GM12878 (cell line): ENCODE results near the gene MYMK. TPM values are rescaled to one million over a fixed set of nuclear protein-coding genes. Genes with fewer than 3 reads are reported as not detected.

ENCODE experiments used
- ATAC-seq: fragments of 200-7000 bp; cut with Tn5 transposase; 3 replicates; pipeline ENCODE4 v1.9.1; 2020; ENCODE audit warnings: mild to moderate bottlenecking, moderate library complexity
- BruUV-seq: library from RNA; stranded (reverse); fragments of 400-500 nt; replicated peaks from 2 replicates; lab custom pipeline; 2021; lab: Mats Ljungman, UMichigan
- CTCF ChIA-PET: fragments of 300-600 bp; sonication (Branson Sonifier 250); formaldehyde crosslinking; extraction: SDS; loops from one replicate; lab custom pipeline; 2021; ENCODE audit warnings: inconsistent platforms; lab: Yijun Ruan, JAX
- POLR2A ChIA-PET: fragments of 350-600 bp; formaldehyde crosslinking; extraction: SDS; loops from one replicate; lab custom pipeline; 2021; ENCODE audit warnings: inconsistent platforms; lab: Charles Lee
- RAD21 ChIA-PET: fragments of 300-600 bp; sonication (Branson Sonifier 250); formaldehyde crosslinking; loops from one replicate; lab custom pipeline; 2023; ENCODE audit warnings: antibody characterized with exemption; ENCODE audit not compliant: unreplicated experiment; lab: Charles Lee
- SMC1A ChIA-PET: fragments of 300-600 bp; sonication (Branson Sonifier 250); formaldehyde crosslinking; loops from one replicate; lab custom pipeline; 2023; ENCODE audit not compliant: unreplicated experiment, uncharacterized antibody; lab: Charles Lee
- DNase-seq: peaks from one replicate; pipeline ENCODE4 v3.0.0-alpha.2; 2011; ENCODE audit warnings: low read depth, low spot score
- FAIRE-seq: peaks from 3 replicates; lab custom pipeline; 2011; peaks lifted over from hg19 to GRCh38; lab: Jason Lieb, UNC
- H2AFZ ChIP-seq: 2 replicates; pipeline ENCODE4 v1.6.0; 2011; ENCODE audit warnings: low read depth, low read length, control low read depth; ENCODE audit not compliant: control insufficient read depth
- H3K27ac ChIP-seq: 2 replicates; pipeline ENCODE4 v1.5.1; 2011; ENCODE audit warnings: control low read depth; ENCODE audit not compliant: control insufficient read depth, insufficient read depth
- H3K27me3 ChIP-seq, 2 experiments: replicated peaks in 1 of 2; 2 replicates each; pipeline versions ENCODE4 v1.6.0 to v1.6.1; 2011; ENCODE audit warnings: low read length in 1 of 2; ENCODE audit not compliant: control insufficient read depth in 2 of 2, insufficient read depth in 2 of 2
- H3K36me3 ChIP-seq, 2 experiments: 2 replicates each; pipeline ENCODE4 v1.5.1; 2011; ENCODE audit warnings: low read length in 1 of 2; ENCODE audit not compliant: control insufficient read depth in 2 of 2, insufficient read depth in 2 of 2
- H3K4me1 ChIP-seq: 2 replicates; pipeline ENCODE4 v1.6.1; 2011; ENCODE audit warnings: mild to moderate bottlenecking, low read length, moderate library complexity, mixed read lengths; ENCODE audit not compliant: control insufficient read depth, insufficient read depth
- H3K4me2 ChIP-seq: 2 replicates; pipeline ENCODE4 v1.6.0; 2011; ENCODE audit warnings: control low read depth; ENCODE audit not compliant: control insufficient read depth, insufficient read depth
- H3K4me3 ChIP-seq: fragments of 200-600 bp; sonication (generic); 2 replicates; pipeline ENCODE4 v1.5.1; 2016
- H3K79me2 ChIP-seq: 2 replicates; pipeline ENCODE4 v1.6.0; 2011; ENCODE audit warnings: low read length; ENCODE audit not compliant: control insufficient read depth, insufficient read depth
- H3K9ac ChIP-seq: 2 replicates; pipeline ENCODE4 v1.8.0; 2011; ENCODE audit warnings: low read length, control low read depth, mixed read lengths; ENCODE audit not compliant: control insufficient read depth, insufficient read depth
- H3K9me3 ChIP-seq: replicated peaks from 3 replicates; pipeline ENCODE4 v1.5.1; 2011; ENCODE audit warnings: mild to moderate bottlenecking, low read length; ENCODE audit not compliant: control insufficient read depth, insufficient read depth
- H4K20me1 ChIP-seq: 2 replicates; pipeline ENCODE4 v1.6.0; 2011; ENCODE audit not compliant: control insufficient read depth, insufficient read depth
- ATF7 ChIP-seq: fragments of 450-650 bp; IDR thresholded peaks from 2 replicates; pipeline ENCODE4 v1.6.1; 2016; ENCODE audit warnings: low read depth, mild to moderate bottlenecking
- PML ChIP-seq: IDR thresholded peaks from 2 replicates; pipeline ENCODE4 v1.6.1; 2012; ENCODE audit warnings: low read length, inconsistent platforms
- RAD21 ChIP-seq: IDR thresholded peaks from 2 replicates; pipeline ENCODE4 v1.6.1; 2011; ENCODE audit warnings: mild to moderate bottlenecking, low read depth, low read length, moderate library complexity; ENCODE audit not compliant: insufficient read depth
- RB1 ChIP-seq: fragments of 450-650 bp; formaldehyde crosslinking; IDR thresholded peaks from 2 replicates; pipeline ENCODE4 v1.6.1; 2017; ENCODE audit warnings: mild to moderate bottlenecking, borderline replicate concordance
- RUNX3 ChIP-seq: IDR thresholded peaks from 2 replicates; pipeline ENCODE4 v1.6.1; 2012; ENCODE audit warnings: low read length, inconsistent platforms
- ZSCAN29 ChIP-seq: fragments of 450-650 bp; IDR thresholded peaks from 2 replicates; pipeline ENCODE4 v1.6.1; 2017; ENCODE audit warnings: mild to moderate bottlenecking, moderate library complexity
- WGBS: methylation state at CpG from one replicate; pipeline ENCODE4 v1.1.6; 2016; ENCODE audit warnings: low lambda C conversion rate; ENCODE audit not compliant: insufficient replicate concordance, insufficient coverage; ENCODE audit errors: missing lambda C conversion rate; 5-methylcytosine and 5-hydroxymethylcytosine counted together
- in situ Hi-C: fragments of 300-500 bp; cut with MboI; formaldehyde crosslinking; loops from 9 replicates; pipeline ENCODE4 v1.14.3; 2018; ENCODE audit warnings: mixed read lengths
- intact Hi-C: fragments of 100-400 bp; cut with micrococcal nuclease; formaldehyde crosslinking; loops from one replicate; pipeline ENCODE4 v1.14.2; 2022; ENCODE audit not compliant: unreplicated experiment
- polyA plus RNA-seq, 11 experiments: library from polyadenylated mRNA; depleted of rRNA in 4 of 11; unstranded in 6 of 11; stranded (reverse) in 5 of 11; fragments of >200 nt; fragmentation: Nextera tagmentation in 4 of 11; fragmentation: Illumina TruSeq in 1 of 11; extraction: Ambion mirVana in 4 of 11; extraction: Trizol in 1 of 11; gene quantifications; 1 replicate in 1 of 11; 2 replicates in 10 of 11; pipeline versions ENCODE4 v1.2.1 to v1.2.3, GENCODE V29; 2011 to 2016; ENCODE audit warnings: inconsistent platforms in 2 of 11, missing spikeins in 2 of 11, low read depth in 1 of 11
- total RNA-seq, 4 experiments: library from RNA; depleted of rRNA in 3 of 4; stranded (reverse); fragments of >200 nt in 3 of 4; fragmentation: Illumina TruSeq in 1 of 4; extraction: Trizol in 1 of 4; gene quantifications; 2 replicates each; pipeline versions ENCODE4 v1.2.1 to v1.2.3, GENCODE V29; 2013 to 2021
- TF ChIP-seq, protein P1 (sequence below): fragments of 450-650 bp; IDR thresholded peaks from 2 replicates; pipeline ENCODE4 v1.6.1; 2018; ENCODE audit warnings: mild to moderate bottlenecking, low read depth, moderate library complexity; ENCODE audit not compliant: partially characterized antibody
- TF ChIP-seq, protein P2 (sequence below): IDR thresholded peaks from 2 replicates; pipeline ENCODE4 v1.6.1; 2012; ENCODE audit warnings: low read length, inconsistent platforms
- TF ChIP-seq, protein P3 (sequence below): fragments of 450-650 bp; IDR thresholded peaks from 2 replicates; pipeline ENCODE4 v1.6.1; 2017; ENCODE audit warnings: borderline replicate concordance
- TF ChIP-seq, protein P4 (sequence below): fragments of 150-350 bp; IDR thresholded peaks from 2 replicates; pipeline ENCODE4 v1.6.1; 2016; ENCODE audit warnings: low read depth, low read length

The MYMK gene
- total and polyA plus RNA-seq, 10 of the 15 experiments (the other 5 are each of a cell fraction or from before 2014, with no cell fraction given) = not detected

DNA sequence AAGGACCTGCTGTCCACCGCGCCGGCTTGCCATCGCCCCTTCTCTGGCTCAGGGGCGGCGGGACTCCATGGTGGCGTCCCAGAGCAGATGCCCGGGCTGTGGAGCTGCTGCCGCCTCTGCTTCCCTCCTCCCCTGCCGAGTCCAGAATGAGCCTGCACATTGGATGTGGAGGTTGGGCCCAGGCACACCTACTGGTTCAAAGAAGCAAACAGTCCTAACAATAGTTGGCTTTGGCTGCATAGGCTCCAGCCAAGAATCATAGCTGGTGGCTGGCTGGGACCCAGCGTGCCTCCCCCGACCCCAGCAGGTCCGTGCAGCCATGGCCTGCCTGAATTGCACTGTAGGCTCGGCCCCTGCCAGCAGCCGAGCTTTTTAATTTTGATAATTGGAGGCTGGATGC lies 35.6 kb upstream of the MYMK start:
- no peaks in the 10 kb centered on the region for H3K9me3 ChIP-seq
- ChIA-PET SMC1A (no interaction called here), RAD21 (no interaction called here), POLR2A (no interaction called here), CTCF (no interaction called here)
- no peaks in the 10 kb centered on the region for H4K20me1 ChIP-seq
- ATAC-seq = no peak
- intact Hi-C loops = no loop called here
- no peaks in the 10 kb centered on the region for H3K79me2 ChIP-seq
- DNase-seq = no peak
- no peak overlapping the region for H3K27ac ChIP-seq
- no peaks in the 10 kb centered on the region for H3K36me3 ChIP-seq
- no peak for FAIRE-seq
- H2AFZ ChIP-seq = no peak overlapping the region
- H3K4me1 ChIP-seq = peaks cover 15% of the 10 kb centered on the region
- H3K4me2 ChIP-seq = no peak overlapping the region
- WGBS = 94% methylated on average over 15 of the region's 15 CpGs
- no peak overlapping the region for H3K9ac ChIP-seq
- H3K27me3 ChIP-seq = no peaks in the 10 kb centered on the region
- no peak overlapping the region for H3K4me3 ChIP-seq
- no TSS peak for BruUV-seq
- TF ChIP-seq, protein P1, sequence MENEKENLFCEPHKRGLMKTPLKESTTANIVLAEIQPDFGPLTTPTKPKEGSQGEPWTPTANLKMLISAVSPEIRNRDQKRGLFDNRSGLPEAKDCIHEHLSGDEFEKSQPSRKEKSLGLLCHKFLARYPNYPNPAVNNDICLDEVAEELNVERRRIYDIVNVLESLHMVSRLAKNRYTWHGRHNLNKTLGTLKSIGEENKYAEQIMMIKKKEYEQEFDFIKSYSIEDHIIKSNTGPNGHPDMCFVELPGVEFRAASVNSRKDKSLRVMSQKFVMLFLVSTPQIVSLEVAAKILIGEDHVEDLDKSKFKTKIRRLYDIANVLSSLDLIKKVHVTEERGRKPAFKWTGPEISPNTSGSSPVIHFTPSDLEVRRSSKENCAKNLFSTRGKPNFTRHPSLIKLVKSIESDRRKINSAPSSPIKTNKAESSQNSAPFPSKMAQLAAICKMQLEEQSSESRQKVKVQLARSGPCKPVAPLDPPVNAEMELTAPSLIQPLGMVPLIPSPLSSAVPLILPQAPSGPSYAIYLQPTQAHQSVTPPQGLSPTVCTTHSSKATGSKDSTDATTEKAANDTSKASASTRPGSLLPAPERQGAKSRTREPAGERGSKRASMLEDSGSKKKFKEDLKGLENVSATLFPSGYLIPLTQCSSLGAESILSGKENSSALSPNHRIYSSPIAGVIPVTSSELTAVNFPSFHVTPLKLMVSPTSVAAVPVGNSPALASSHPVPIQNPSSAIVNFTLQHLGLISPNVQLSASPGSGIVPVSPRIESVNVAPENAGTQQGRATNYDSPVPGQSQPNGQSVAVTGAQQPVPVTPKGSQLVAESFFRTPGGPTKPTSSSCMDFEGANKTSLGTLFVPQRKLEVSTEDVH = no peak
- TF ChIP-seq ATF7 (no peak), PML (no peak), ZSCAN29 (no peak), RB1 (no peak), RUNX3 (no peak), RAD21 (no peak)
- TF ChIP-seq, protein P2, sequence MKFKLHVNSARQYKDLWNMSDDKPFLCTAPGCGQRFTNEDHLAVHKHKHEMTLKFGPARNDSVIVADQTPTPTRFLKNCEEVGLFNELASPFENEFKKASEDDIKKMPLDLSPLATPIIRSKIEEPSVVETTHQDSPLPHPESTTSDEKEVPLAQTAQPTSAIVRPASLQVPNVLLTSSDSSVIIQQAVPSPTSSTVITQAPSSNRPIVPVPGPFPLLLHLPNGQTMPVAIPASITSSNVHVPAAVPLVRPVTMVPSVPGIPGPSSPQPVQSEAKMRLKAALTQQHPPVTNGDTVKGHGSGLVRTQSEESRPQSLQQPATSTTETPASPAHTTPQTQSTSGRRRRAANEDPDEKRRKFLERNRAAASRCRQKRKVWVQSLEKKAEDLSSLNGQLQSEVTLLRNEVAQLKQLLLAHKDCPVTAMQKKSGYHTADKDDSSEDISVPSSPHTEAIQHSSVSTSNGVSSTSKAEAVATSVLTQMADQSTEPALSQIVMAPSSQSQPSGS = no peak
- TF ChIP-seq, protein P3, sequence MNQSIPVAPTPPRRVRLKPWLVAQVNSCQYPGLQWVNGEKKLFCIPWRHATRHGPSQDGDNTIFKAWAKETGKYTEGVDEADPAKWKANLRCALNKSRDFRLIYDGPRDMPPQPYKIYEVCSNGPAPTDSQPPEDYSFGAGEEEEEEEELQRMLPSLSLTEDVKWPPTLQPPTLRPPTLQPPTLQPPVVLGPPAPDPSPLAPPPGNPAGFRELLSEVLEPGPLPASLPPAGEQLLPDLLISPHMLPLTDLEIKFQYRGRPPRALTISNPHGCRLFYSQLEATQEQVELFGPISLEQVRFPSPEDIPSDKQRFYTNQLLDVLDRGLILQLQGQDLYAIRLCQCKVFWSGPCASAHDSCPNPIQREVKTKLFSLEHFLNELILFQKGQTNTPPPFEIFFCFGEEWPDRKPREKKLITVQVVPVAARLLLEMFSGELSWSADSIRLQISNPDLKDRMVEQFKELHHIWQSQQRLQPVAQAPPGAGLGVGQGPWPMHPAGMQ = no peak
- TF ChIP-seq, protein P4, sequence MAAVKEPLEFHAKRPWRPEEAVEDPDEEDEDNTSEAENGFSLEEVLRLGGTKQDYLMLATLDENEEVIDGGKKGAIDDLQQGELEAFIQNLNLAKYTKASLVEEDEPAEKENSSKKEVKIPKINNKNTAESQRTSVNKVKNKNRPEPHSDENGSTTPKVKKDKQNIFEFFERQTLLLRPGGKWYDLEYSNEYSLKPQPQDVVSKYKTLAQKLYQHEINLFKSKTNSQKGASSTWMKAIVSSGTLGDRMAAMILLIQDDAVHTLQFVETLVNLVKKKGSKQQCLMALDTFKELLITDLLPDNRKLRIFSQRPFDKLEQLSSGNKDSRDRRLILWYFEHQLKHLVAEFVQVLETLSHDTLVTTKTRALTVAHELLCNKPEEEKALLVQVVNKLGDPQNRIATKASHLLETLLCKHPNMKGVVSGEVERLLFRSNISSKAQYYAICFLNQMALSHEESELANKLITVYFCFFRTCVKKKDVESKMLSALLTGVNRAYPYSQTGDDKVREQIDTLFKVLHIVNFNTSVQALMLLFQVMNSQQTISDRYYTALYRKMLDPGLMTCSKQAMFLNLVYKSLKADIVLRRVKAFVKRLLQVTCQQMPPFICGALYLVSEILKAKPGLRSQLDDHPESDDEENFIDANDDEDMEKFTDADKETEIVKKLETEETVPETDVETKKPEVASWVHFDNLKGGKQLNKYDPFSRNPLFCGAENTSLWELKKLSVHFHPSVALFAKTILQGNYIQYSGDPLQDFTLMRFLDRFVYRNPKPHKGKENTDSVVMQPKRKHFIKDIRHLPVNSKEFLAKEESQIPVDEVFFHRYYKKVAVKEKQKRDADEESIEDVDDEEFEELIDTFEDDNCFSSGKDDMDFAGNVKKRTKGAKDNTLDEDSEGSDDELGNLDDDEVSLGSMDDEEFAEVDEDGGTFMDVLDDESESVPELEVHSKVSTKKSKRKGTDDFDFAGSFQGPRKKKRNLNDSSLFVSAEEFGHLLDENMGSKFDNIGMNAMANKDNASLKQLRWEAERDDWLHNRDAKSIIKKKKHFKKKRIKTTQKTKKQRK = no peak
- in situ Hi-C loops = no loop called here
